Fibroblast of mammary gland (primary cell): Measurements from ENCODE around the gene RAB29.
A peak's percentile ranks its signal among the peaks of the same experiment; 100 is the strongest.

Source experiments
- DNase-seq: peaks from one replicate; pipeline ENCODE4 v3.0.0-alpha.2; 2010; ENCODE audit warnings: low read depth
- H3K4me3 ChIP-seq: 2 replicates; pipeline ENCODE4 v1.5.1; 2011; ENCODE audit warnings: low read depth, mild to moderate bottlenecking, low read length, moderate library complexity; ENCODE audit not compliant: control insufficient read depth
- CTCF ChIP-seq: conservative IDR thresholded peaks from 2 replicates; pipeline ENCODE4 v1.5.1; 2011; ENCODE audit warnings: low read depth, low read length, inconsistent platforms; ENCODE audit not compliant: control insufficient read depth, insufficient read depth

The RAB29 gene

GRCh38 chr1:205787287-205787916 lies 12.1 kb upstream of the RAB29 start:
- DNase-seq: no peak
- TF ChIP-seq CTCF: no peak
- H3K4me3 ChIP-seq: no peak overlapping the region

GRCh38 chr1:205786601-205787000 lies 11.3 kb upstream of the RAB29 start:
- no peak for TF ChIP-seq CTCF
- no peak for DNase-seq
- H3K4me3 ChIP-seq: no peak overlapping the region

- no peak for DNase-seq
- TF ChIP-seq CTCF: no peak
- no peak overlapping the region for H3K4me3 ChIP-seq
These were observed 10.2 kb upstream of the RAB29 start for GRCh38 chr1:205785446-205785845.

GRCh38 chr1:205783904-205784303 lies 8.6 kb upstream of the RAB29 start:
- H3K4me3 ChIP-seq: no peak overlapping the region
- peak; percentile 85 for DNase-seq
- no peak for TF ChIP-seq CTCF

GRCh38 chr1:205783433-205783795 lies 8.1 kb upstream of the RAB29 start:
- no peak for DNase-seq
- no peak overlapping the region for H3K4me3 ChIP-seq
- TF ChIP-seq CTCF: no peak

- DNase-seq: peak; percentile 7
- TF ChIP-seq CTCF: no peak
- no peak overlapping the region for H3K4me3 ChIP-seq
These were observed 7.5 kb upstream of the RAB29 start for GRCh38 chr1:205782627-205783432.

GRCh38 chr1:205780335-205780734 lies 5.1 kb upstream of the RAB29 start:
- no peak overlapping the region for H3K4me3 ChIP-seq
- no peak for DNase-seq

More at GRCh38 chr1:205780335-205780734, 5.1 kb upstream of the RAB29 start:
- TF ChIP-seq CTCF: no peak
